Measurements from ENCODE around the gene ABHD17A.
A peak's percentile ranks its signal among the peaks of the same experiment; 100 is the strongest.

ABHD17A gene

GRCh38 chr19:1917926-1918325, 32.6 kb upstream of the ABHD17A start:
- peaks cover 85% of the 10 kb centered on the region for H3K36me3 ChIP-seq (ENCODE audit: insufficient read depth, insufficient read length, low read length)
- no peak overlapping the region for H3K9ac ChIP-seq (ENCODE audit: insufficient read length, low read depth)
- TF ChIP-seq ZNF274 (IDR thresholded peaks at IDR 0.05; ENCODE audit: low read depth, low read length) (no peak), YY1 (IDR thresholded peaks at IDR 0.05; ENCODE audit: insufficient read depth, insufficient read length) (no peak), SUZ12 (IDR thresholded peaks at IDR 0.05; ENCODE audit: extremely low read depth, insufficient read depth, insufficient read length) (no peak)

GRCh38 chr19:1917146-1917545, 31.9 kb upstream of the ABHD17A start:
- Histone ChIP-seq H3K9me3 (ENCODE audit: insufficient read depth, low read length) (no peaks in the 10 kb centered on the region), H3K4me1 (ENCODE audit: insufficient read depth, insufficient read length) (peaks cover 14% of the 10 kb centered on the region), H3K4me3 (ENCODE audit: insufficient read length, low read depth) (no peak overlapping the region), H3K27me3 (ENCODE audit: insufficient read depth, insufficient read length) (no peaks in the 10 kb centered on the region), H3K36me3 (ENCODE audit: insufficient read depth, insufficient read length, low read length) (peaks cover 85% of the 10 kb centered on the region), H3K9ac (ENCODE audit: insufficient read length, low read depth) (no peak overlapping the region)
- TF ChIP-seq ZNF274 (IDR thresholded peaks at IDR 0.05; ENCODE audit: low read depth, low read length) (no peak), YY1 (IDR thresholded peaks at IDR 0.05; ENCODE audit: insufficient read depth, insufficient read length) (no peak), SUZ12 (IDR thresholded peaks at IDR 0.05; ENCODE audit: extremely low read depth, insufficient read depth, insufficient read length) (no peak)
- DNase-seq (ENCODE audit: low read depth, low spot score) = no peak

More at GRCh38 chr19:1917926-1918325, 32.6 kb upstream of the ABHD17A start:
- DNase-seq (ENCODE audit: low read depth, low spot score) = no peak
- no peaks in the 10 kb centered on the region for H3K27me3 ChIP-seq (ENCODE audit: insufficient read depth, insufficient read length)
- H3K9me3 ChIP-seq (ENCODE audit: insufficient read depth, low read length) = no peaks in the 10 kb centered on the region
- H3K4me3 ChIP-seq (ENCODE audit: insufficient read length, low read depth) = no peak overlapping the region
- H3K4me1 ChIP-seq (ENCODE audit: insufficient read depth, insufficient read length) = peaks cover 11% of the 10 kb centered on the region

- no peaks in the 10 kb centered on the region for H3K9me3 ChIP-seq (ENCODE audit: insufficient read depth, low read length)
- TF ChIP-seq ZNF274 (IDR thresholded peaks at IDR 0.05; ENCODE audit: low read depth, low read length) (no peak), SUZ12 (IDR thresholded peaks at IDR 0.05; ENCODE audit: extremely low read depth, insufficient read depth, insufficient read length) (no peak), YY1 (IDR thresholded peaks at IDR 0.05; ENCODE audit: insufficient read depth, insufficient read length) (no peak)
- H3K9ac ChIP-seq (ENCODE audit: insufficient read length, low read depth) = peak overlapping the region; percentile 32
- peaks cover 16% of the 10 kb centered on the region for H3K4me1 ChIP-seq (ENCODE audit: insufficient read depth, insufficient read length)
- peaks cover 76% of the 10 kb centered on the region for H3K36me3 ChIP-seq (ENCODE audit: insufficient read depth, insufficient read length, low read length)
- no peak overlapping the region for H3K4me3 ChIP-seq (ENCODE audit: insufficient read length, low read depth)
- no peaks in the 10 kb centered on the region for H3K27me3 ChIP-seq (ENCODE audit: insufficient read depth, insufficient read length)
- DNase-seq (ENCODE audit: low read depth, low spot score) = no peak
These were observed 29.6 kb upstream of the ABHD17A start for GRCh38 chr19:1914826-1915341.

GRCh38 chr19:1913781-1914577, 28.7 kb upstream of the ABHD17A start:
- H3K9ac ChIP-seq (ENCODE audit: insufficient read length, low read depth) = peak overlapping the region; percentile 67
- H3K4me1 ChIP-seq (ENCODE audit: insufficient read depth, insufficient read length) = peaks cover 24% of the 10 kb centered on the region
- no peak for DNase-seq (ENCODE audit: low read depth, low spot score)
- TF ChIP-seq SUZ12 (IDR thresholded peaks at IDR 0.05; ENCODE audit: extremely low read depth, insufficient read depth, insufficient read length) (no peak), ZNF274 (IDR thresholded peaks at IDR 0.05; ENCODE audit: low read depth, low read length) (no peak), YY1 (IDR thresholded peaks at IDR 0.05; ENCODE audit: insufficient read depth, insufficient read length) (no peak)
- peaks cover 78% of the 10 kb centered on the region for H3K36me3 ChIP-seq (ENCODE audit: insufficient read depth, insufficient read length, low read length)
- H3K4me3 ChIP-seq (ENCODE audit: insufficient read length, low read depth) = no peak overlapping the region
- no peaks in the 10 kb centered on the region for H3K9me3 ChIP-seq (ENCODE audit: insufficient read depth, low read length)
- H3K27me3 ChIP-seq (ENCODE audit: insufficient read depth, insufficient read length) = no peaks in the 10 kb centered on the region

GRCh38 chr19:1912760-1913505, 27.6 kb upstream of the ABHD17A start:
- no peaks in the 10 kb centered on the region for H3K27me3 ChIP-seq (ENCODE audit: insufficient read depth, insufficient read length)
- TF ChIP-seq YY1 (IDR thresholded peaks at IDR 0.05; ENCODE audit: insufficient read depth, insufficient read length) (no peak), SUZ12 (IDR thresholded peaks at IDR 0.05; ENCODE audit: extremely low read depth, insufficient read depth, insufficient read length) (no peak), ZNF274 (IDR thresholded peaks at IDR 0.05; ENCODE audit: low read depth, low read length) (no peak)
- peak overlapping the region; percentile 67 for H3K9ac ChIP-seq (ENCODE audit: insufficient read length, low read depth)
- no peak overlapping the region for H3K4me3 ChIP-seq (ENCODE audit: insufficient read length, low read depth)
- peaks cover 75% of the 10 kb centered on the region for H3K36me3 ChIP-seq (ENCODE audit: insufficient read depth, insufficient read length, low read length)
- H3K9me3 ChIP-seq (ENCODE audit: insufficient read depth, low read length) = no peaks in the 10 kb centered on the region
- no peak for DNase-seq (ENCODE audit: low read depth, low spot score)
- peaks cover 29% of the 10 kb centered on the region for H3K4me1 ChIP-seq (ENCODE audit: insufficient read depth, insufficient read length)

GRCh38 chr19:1911995-1912394, 26.7 kb upstream of the ABHD17A start:
- peaks cover 77% of the 10 kb centered on the region for H3K36me3 ChIP-seq (ENCODE audit: insufficient read depth, insufficient read length, low read length)
- no peak overlapping the region for H3K9ac ChIP-seq (ENCODE audit: insufficient read length, low read depth)
- H3K27me3 ChIP-seq (ENCODE audit: insufficient read depth, insufficient read length) = no peaks in the 10 kb centered on the region
- no peaks in the 10 kb centered on the region for H3K9me3 ChIP-seq (ENCODE audit: insufficient read depth, low read length)
- no peak for DNase-seq (ENCODE audit: low read depth, low spot score)
- H3K4me1 ChIP-seq (ENCODE audit: insufficient read depth, insufficient read length) = peaks cover 37% of the 10 kb centered on the region
- no peak overlapping the region for H3K4me3 ChIP-seq (ENCODE audit: insufficient read length, low read depth)
- no peak for TF ChIP-seq SUZ12 (IDR thresholded peaks at IDR 0.05; ENCODE audit: extremely low read depth, insufficient read depth, insufficient read length)
- TF ChIP-seq YY1 (IDR thresholded peaks at IDR 0.05; ENCODE audit: insufficient read depth, insufficient read length) = no peak
- no peak for TF ChIP-seq ZNF274 (IDR thresholded peaks at IDR 0.05; ENCODE audit: low read depth, low read length)

- H3K4me1 ChIP-seq (ENCODE audit: insufficient read depth, insufficient read length) = peaks cover 37% of the 10 kb centered on the region
- DNase-seq (ENCODE audit: low read depth, low spot score) = no peak
- no peak overlapping the region for H3K9ac ChIP-seq (ENCODE audit: insufficient read length, low read depth)
- H3K27me3 ChIP-seq (ENCODE audit: insufficient read depth, insufficient read length) = no peaks in the 10 kb centered on the region
- H3K36me3 ChIP-seq (ENCODE audit: insufficient read depth, insufficient read length, low read length) = peaks cover 79% of the 10 kb centered on the region
- no peak overlapping the region for H3K4me3 ChIP-seq (ENCODE audit: insufficient read length, low read depth)
- no peaks in the 10 kb centered on the region for H3K9me3 ChIP-seq (ENCODE audit: insufficient read depth, low read length)
- TF ChIP-seq ZNF274 (IDR thresholded peaks at IDR 0.05; ENCODE audit: low read depth, low read length) (no peak), YY1 (IDR thresholded peaks at IDR 0.05; ENCODE audit: insufficient read depth, insufficient read length) (no peak), SUZ12 (IDR thresholded peaks at IDR 0.05; ENCODE audit: extremely low read depth, insufficient read depth, insufficient read length) (no peak)
These were observed 25.8 kb upstream of the ABHD17A start for GRCh38 chr19:1911098-1911497.
